ENCODE measurements around the gene RNF150. TPM values are rescaled to one million over a fixed set of nuclear protein-coding genes. Genes with fewer than 3 reads are reported as not detected.

RNF150 gene
- polyA plus RNA-seq, 2 of the 4 experiments (the other 2 are of a cell fraction), result 0.21 to 0.34 TPM

DNA sequence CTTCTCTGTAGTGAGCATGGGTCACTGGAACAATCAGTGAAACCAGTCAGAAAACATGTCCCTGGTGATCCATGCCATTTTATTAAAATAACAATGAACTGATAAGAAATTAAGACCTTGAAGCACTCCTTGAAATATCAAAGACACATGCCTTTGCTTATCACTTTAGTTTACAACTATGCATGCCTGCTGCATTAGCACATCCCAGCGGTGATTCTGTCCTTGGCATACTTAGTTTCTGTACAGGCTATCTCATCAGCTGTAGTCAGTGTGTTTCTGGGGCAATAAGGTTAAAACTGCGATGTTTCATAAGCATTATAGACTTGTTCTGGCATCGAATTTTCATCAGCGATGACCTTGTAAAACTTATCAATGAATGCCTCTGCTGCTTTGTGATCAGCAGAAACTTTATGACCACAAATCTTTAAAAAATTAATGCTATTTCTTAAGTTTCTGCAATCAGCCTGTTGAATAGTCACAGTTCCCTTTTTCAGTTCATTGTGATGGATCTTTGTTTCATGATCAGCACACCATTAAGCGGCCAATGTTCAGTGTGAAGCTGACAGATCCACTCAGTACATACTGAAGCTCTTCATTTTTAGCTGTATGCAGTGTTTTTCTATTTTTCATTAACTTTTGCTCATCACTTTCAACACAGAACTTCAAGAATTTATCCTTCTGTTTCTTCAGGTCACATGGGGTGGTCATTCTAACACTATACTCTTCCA is 150.5 kb downstream of the RNF150 start:
- Histone ChIP-seq H3K4me1 (no peaks in the 10 kb centered on the region), H3K4me3 (no peak overlapping the region), H3K4me2 (no peak overlapping the region), H3K9me3 (no peaks in the 10 kb centered on the region), H3K27ac (no peak overlapping the region)
- ATAC-seq (no peak), FAIRE-seq (no peak), DNase-seq (ENCODE audit: low read depth in 1 of 2, low spot score in 1 of 2) (no peak)
- ChIA-PET CTCF (no interaction called here), POLR2A (no interaction called here)
- 34% methylated on average over 5 of the region's 5 CpGs for WGBS (ENCODE audit: missing lambda C conversion rate)
- TF ChIP-seq, protein P1, sequence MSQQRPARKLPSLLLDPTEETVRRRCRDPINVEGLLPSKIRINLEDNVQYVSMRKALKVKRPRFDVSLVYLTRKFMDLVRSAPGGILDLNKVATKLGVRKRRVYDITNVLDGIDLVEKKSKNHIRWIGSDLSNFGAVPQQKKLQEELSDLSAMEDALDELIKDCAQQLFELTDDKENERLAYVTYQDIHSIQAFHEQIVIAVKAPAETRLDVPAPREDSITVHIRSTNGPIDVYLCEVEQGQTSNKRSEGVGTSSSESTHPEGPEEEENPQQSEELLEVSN (IDR thresholded peaks at IDR 0.05; ENCODE audit: borderline replicate concordance, low read depth), result no peak
- no peak for TF ChIP-seq EHF (CRISPR knock-in tag; IDR thresholded peaks at IDR 0.05)

DNA sequence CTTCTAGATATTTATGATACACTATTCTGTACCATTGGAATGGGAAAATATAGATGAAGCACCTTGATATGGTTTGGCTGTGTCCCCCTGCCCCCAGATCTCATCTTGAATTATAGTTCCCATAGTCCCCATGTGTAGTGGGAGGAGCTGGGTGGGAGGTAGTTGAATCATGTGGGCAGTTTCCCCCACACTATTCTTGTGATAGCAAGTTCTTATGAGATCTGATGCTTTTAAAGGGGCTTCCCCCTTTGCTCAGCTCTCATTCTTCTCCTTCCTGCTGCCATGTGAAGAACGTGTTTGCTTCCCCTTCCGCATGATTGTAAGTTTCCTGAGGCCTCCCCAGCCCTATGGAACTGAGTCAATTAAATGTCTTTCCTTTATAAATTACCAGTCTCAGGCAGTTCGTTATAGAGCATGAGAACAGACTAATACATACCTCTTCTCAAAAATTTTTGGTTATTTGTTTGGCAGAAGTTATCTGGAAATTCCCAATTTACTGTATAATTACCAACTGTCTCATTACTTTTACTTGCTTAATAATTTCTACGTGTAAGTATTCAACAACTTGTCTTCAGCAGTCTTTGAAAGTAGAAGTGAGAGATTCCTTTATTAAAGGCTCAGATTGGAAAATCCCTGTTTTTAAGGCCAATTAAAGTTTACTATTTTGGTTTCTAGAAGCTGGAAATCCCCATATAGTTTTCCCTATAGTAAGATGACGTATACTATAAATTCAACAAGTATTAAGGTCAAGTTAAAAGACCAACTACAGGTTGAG is 152.7 kb downstream of the RNF150 start:
- TF ChIP-seq CBX8 (IDR thresholded peaks at IDR 0.05) (no peak), ZSCAN20 (CRISPR knock-in tag; IDR thresholded peaks at IDR 0.05) (no peak)
- TF ChIP-seq, protein P2, sequence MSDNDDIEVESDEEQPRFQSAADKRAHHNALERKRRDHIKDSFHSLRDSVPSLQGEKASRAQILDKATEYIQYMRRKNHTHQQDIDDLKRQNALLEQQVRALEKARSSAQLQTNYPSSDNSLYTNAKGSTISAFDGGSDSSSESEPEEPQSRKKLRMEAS (IDR thresholded peaks at IDR 0.05), result no peak
- TF ChIP-seq, protein P3, sequence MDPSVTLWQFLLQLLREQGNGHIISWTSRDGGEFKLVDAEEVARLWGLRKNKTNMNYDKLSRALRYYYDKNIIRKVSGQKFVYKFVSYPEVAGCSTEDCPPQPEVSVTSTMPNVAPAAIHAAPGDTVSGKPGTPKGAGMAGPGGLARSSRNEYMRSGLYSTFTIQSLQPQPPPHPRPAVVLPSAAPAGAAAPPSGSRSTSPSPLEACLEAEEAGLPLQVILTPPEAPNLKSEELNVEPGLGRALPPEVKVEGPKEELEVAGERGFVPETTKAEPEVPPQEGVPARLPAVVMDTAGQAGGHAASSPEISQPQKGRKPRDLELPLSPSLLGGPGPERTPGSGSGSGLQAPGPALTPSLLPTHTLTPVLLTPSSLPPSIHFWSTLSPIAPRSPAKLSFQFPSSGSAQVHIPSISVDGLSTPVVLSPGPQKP (IDR thresholded peaks at IDR 0.05; ENCODE audit: low read depth, low read length), result no peak

DNA sequence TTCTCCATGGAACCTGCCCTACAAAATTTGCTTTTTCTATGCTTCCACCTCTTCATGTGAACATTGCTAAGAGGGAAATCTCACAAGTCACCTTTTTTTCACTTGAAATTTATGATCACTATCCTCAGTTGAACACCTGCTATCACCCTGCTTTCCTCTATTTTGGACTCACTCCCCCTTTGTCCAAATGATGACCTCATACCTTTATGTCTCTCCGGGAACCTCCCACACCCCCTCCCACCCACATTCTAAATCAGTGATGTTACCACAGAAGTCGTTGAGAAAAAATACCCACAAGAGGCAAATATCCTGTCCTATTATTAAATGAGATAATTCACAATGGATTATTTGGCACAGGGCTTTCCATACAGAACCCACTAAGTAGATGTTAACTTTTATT is 156.5 kb downstream of the RNF150 start:
- FAIRE-seq (no peak), ATAC-seq (no peak), DNase-seq (ENCODE audit: low read depth in 1 of 2, low spot score in 1 of 2) (no peak)
- H3K4me3 ChIP-seq, result no peak overlapping the region
- no peaks in the 10 kb centered on the region for H3K4me1 ChIP-seq
- no peaks in the 10 kb centered on the region for H3K9me3 ChIP-seq
- ChIA-PET POLR2A (no interaction called here), CTCF (no interaction called here)
- H3K4me2 ChIP-seq, result no peak overlapping the region
- 20% methylated on average over 2 of the region's 2 CpGs for WGBS (ENCODE audit: missing lambda C conversion rate)
- TF ChIP-seq, protein P4, sequence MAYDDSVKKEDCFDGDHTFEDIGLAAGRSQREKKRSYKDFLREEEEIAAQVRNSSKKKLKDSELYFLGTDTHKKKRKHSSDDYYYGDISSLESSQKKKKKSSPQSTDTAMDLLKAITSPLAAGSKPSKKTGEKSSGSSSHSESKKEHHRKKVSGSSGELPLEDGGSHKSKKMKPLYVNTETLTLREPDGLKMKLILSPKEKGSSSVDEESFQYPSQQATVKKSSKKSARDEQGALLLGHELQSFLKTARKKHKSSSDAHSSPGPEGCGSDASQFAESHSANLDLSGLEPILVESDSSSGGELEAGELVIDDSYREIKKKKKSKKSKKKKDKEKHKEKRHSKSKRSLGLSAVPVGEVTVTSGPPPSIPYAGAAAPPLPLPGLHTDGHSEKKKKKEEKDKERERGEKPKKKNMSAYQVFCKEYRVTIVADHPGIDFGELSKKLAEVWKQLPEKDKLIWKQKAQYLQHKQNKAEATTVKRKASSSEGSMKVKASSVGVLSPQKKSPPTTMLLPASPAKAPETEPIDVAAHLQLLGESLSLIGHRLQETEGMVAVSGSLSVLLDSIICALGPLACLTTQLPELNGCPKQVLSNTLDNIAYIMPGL (CRISPR knock-in tag; IDR thresholded peaks at IDR 0.05; ENCODE audit: borderline replicate concordance), result no peak
- TF ChIP-seq, protein P3 (IDR thresholded peaks at IDR 0.05; ENCODE audit: low read depth, low read length), result no peak
- TF ChIP-seq CEBPB (IDR thresholded peaks at IDR 0.05), result no peak
- TF ChIP-seq, protein P5, sequence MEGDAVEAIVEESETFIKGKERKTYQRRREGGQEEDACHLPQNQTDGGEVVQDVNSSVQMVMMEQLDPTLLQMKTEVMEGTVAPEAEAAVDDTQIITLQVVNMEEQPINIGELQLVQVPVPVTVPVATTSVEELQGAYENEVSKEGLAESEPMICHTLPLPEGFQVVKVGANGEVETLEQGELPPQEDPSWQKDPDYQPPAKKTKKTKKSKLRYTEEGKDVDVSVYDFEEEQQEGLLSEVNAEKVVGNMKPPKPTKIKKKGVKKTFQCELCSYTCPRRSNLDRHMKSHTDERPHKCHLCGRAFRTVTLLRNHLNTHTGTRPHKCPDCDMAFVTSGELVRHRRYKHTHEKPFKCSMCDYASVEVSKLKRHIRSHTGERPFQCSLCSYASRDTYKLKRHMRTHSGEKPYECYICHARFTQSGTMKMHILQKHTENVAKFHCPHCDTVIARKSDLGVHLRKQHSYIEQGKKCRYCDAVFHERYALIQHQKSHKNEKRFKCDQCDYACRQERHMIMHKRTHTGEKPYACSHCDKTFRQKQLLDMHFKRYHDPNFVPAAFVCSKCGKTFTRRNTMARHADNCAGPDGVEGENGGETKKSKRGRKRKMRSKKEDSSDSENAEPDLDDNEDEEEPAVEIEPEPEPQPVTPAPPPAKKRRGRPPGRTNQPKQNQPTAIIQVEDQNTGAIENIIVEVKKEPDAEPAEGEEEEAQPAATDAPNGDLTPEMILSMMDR (IDR thresholded peaks at IDR 0.05), result no peak
- TF ChIP-seq, protein P6, sequence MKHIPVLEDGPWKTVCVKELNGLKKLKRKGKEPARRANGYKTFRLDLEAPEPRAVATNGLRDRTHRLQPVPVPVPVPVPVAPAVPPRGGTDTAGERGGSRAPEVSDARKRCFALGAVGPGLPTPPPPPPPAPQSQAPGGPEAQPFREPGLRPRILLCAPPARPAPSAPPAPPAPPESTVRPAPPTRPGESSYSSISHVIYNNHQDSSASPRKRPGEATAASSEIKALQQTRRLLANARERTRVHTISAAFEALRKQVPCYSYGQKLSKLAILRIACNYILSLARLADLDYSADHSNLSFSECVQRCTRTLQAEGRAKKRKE (CRISPR knock-in tag; IDR thresholded peaks at IDR 0.05; ENCODE audit: low read depth), result no peak
- H3K27ac ChIP-seq, result no peak overlapping the region

More for the DNA sequence above, 152.7 kb downstream of the RNF150 start:
- Histone ChIP-seq H3K9me3 (no peaks in the 10 kb centered on the region), H3K27ac (no peak overlapping the region), H3K4me3 (no peak overlapping the region), H3K4me1 (no peaks in the 10 kb centered on the region), H3K4me2 (no peak overlapping the region)
- DNase-seq (ENCODE audit: low read depth in 1 of 2, low spot score in 1 of 2) (no peak), FAIRE-seq (no peak), ATAC-seq (no peak)
- ChIA-PET POLR2A (no interaction called here), CTCF (no interaction called here)
- WGBS (ENCODE audit: missing lambda C conversion rate), result 41% methylated on average over 5 of the region's 5 CpGs

Data from A549 (cell line).